IMR-90 (cell line): Measurements from ENCODE around the gene ATPAF2. TPM values are rescaled to one million over a fixed set of nuclear protein-coding genes. Genes with fewer than 3 reads are reported as not detected.

Source experiments
- ATAC-seq: fragments of 200-7000 bp; cut with Tn5 transposase; 2 replicates; pipeline ENCODE4 v1.9.1; 2020; ENCODE audit warnings: low read depth, mild to moderate bottlenecking, moderate library complexity
- BruUV-seq: library from RNA; stranded (reverse); fragments of 400-500 nt; replicated peaks from 2 replicates; lab custom pipeline; 2021; lab: Mats Ljungman, UMichigan
- CTCF ChIA-PET: fragments of 300-600 bp; formaldehyde crosslinking; extraction: SDS; loops from one replicate; lab custom pipeline; 2021; ENCODE audit warnings: antibody characterized with exemption; lab: Yijun Ruan, JAX
- POLR2A ChIA-PET: fragments of 300-600 bp; sonication (Branson Sonifier 250); formaldehyde crosslinking; loops from one replicate; lab custom pipeline; 2022; ENCODE audit warnings: antibody characterized with exemption; ENCODE audit not compliant: unreplicated experiment; lab: Charles Lee
- DNase-seq: peaks from one replicate; pipeline ENCODE4 v3.0.0; 2013
- H2AFZ ChIP-seq: replicated peaks from 2 replicates; pipeline ENCODE3; 2013; ENCODE audit warnings: low read length, mild to moderate bottlenecking; ENCODE audit not compliant: poor library complexity
- H2AK5ac ChIP-seq: 2 replicates; pipeline ENCODE4 v1.6.1; 2013; ENCODE audit warnings: low read depth, low read length, inconsistent platforms
- H2AK9ac ChIP-seq: replicated peaks from 2 replicates; pipeline ENCODE3; 2013; ENCODE audit warnings: mild to moderate bottlenecking, low read depth, low read length, moderate library complexity; ENCODE audit not compliant: poor library complexity
- H2BK120ac ChIP-seq: 2 replicates; pipeline ENCODE4 v1.6.1; 2013; ENCODE audit warnings: low read depth, low read length, inconsistent platforms
- H2BK15ac ChIP-seq: 3 replicates; pipeline ENCODE4 v1.6.1; 2013; ENCODE audit warnings: low read depth, low read length, inconsistent platforms
- H2BK20ac ChIP-seq: 2 replicates; pipeline ENCODE4 v1.6.1; 2013; ENCODE audit warnings: low read depth, mild to moderate bottlenecking, inconsistent platforms, low read length, moderate library complexity
- H2BK5ac ChIP-seq: 2 replicates; pipeline ENCODE4 v1.6.1; 2013; ENCODE audit warnings: mild to moderate bottlenecking, low read depth, low read length, inconsistent platforms; ENCODE audit not compliant: poor library complexity, severe bottlenecking
- H3K14ac ChIP-seq: replicated peaks from 2 replicates; pipeline ENCODE4 v1.6.1; 2013; ENCODE audit warnings: low read depth, low read length, inconsistent platforms
- H3K18ac ChIP-seq: 2 replicates; pipeline ENCODE4 v1.6.1; 2013; ENCODE audit warnings: low read depth, low read length, control low read depth
- H3K23ac ChIP-seq: 2 replicates; pipeline ENCODE4 v1.6.1; 2013; ENCODE audit warnings: low read depth, low read length, inconsistent platforms
- H3K27ac ChIP-seq: 2 replicates; pipeline ENCODE4 v1.5.1; 2013; ENCODE audit warnings: mild to moderate bottlenecking, control low read depth, low read length; ENCODE audit not compliant: insufficient read depth
- H3K27me3 ChIP-seq: 2 replicates; pipeline ENCODE4 v1.6.1; 2013; ENCODE audit warnings: low read length; ENCODE audit not compliant: control insufficient read depth, insufficient read depth
- H3K36me3 ChIP-seq: 2 replicates; pipeline ENCODE4 v1.6.1; 2013; ENCODE audit warnings: low read length, mixed read lengths; ENCODE audit not compliant: control insufficient read depth, insufficient read depth
- H3K4ac ChIP-seq: 2 replicates; pipeline ENCODE4 v1.6.1; 2013; ENCODE audit warnings: low read depth, low read length, inconsistent platforms
- H3K4me1 ChIP-seq: 2 replicates; pipeline ENCODE4 v1.6.1; 2013; ENCODE audit warnings: low read length, mixed read lengths; ENCODE audit not compliant: control insufficient read depth, insufficient read depth
- H3K4me2 ChIP-seq: 2 replicates; pipeline ENCODE4 v1.6.1; 2013; ENCODE audit warnings: low read depth, mild to moderate bottlenecking, control low read depth, low read length, moderate library complexity
- H3K4me3 ChIP-seq: 2 replicates; pipeline ENCODE4 v1.5.1; 2013; ENCODE audit warnings: low read depth, mild to moderate bottlenecking, control low read depth, low read length, moderate library complexity; ENCODE audit not compliant: insufficient read depth
- H3K56ac ChIP-seq: 2 replicates; pipeline ENCODE4 v1.6.1; 2013; ENCODE audit warnings: low read length, inconsistent platforms; ENCODE audit not compliant: insufficient read depth; ENCODE audit errors: extremely low read depth
- H3K79me1 ChIP-seq, 2 experiments: 2 replicates each; pipeline ENCODE4 v1.6.1; 2013; ENCODE audit warnings: low read length in 2 of 2, inconsistent platforms in 1 of 2, low read depth in 1 of 2
- H3K9ac ChIP-seq: 2 replicates; pipeline ENCODE4 v1.6.1; 2013; ENCODE audit warnings: low read depth, low read length, control low read depth
- H3K9me1 ChIP-seq: 2 replicates; pipeline ENCODE4 v1.6.1; 2013; ENCODE audit warnings: low read length, inconsistent platforms; ENCODE audit not compliant: insufficient read depth
- H3K9me3 ChIP-seq: 2 replicates; pipeline ENCODE4 v1.6.1; 2013; ENCODE audit warnings: low read length; ENCODE audit not compliant: control insufficient read depth, insufficient read depth
- H4K20me1 ChIP-seq: 2 replicates; pipeline ENCODE4 v1.6.1; 2013; ENCODE audit warnings: low read length, inconsistent platforms; ENCODE audit not compliant: insufficient read depth
- H4K5ac ChIP-seq: 2 replicates; pipeline ENCODE4 v1.6.1; 2013; ENCODE audit warnings: mild to moderate bottlenecking, low read depth, low read length, control low read depth
- H4K8ac ChIP-seq, 2 experiments: 2 replicates each; pipeline ENCODE4 v1.6.1; 2013; ENCODE audit warnings: low read depth in 2 of 2, low read length in 2 of 2, control low read depth in 1 of 2, inconsistent platforms in 1 of 2
- H4K91ac ChIP-seq: 2 replicates; pipeline ENCODE4 v1.6.1; 2013; ENCODE audit warnings: low read depth, low read length, inconsistent platforms; ENCODE audit not compliant: insufficient read depth
- BHLHE40 ChIP-seq: fragments of 150-350 bp; IDR thresholded peaks from 2 replicates; pipeline ENCODE4 v1.6.1; 2016; ENCODE audit warnings: mild to moderate bottlenecking, low read depth, low read length
- CTCF ChIP-seq: conservative IDR thresholded peaks from 2 replicates; pipeline ENCODE4 v1.5.1; 2012; ENCODE audit warnings: mild to moderate bottlenecking, low read depth, low read length, improper control_type of control experiment
- MAZ ChIP-seq: IDR thresholded peaks from 2 replicates; pipeline ENCODE4 v1.6.1; 2012; ENCODE audit warnings: low read depth, mild to moderate bottlenecking, low read length, improper control_type of control experiment, moderate library complexity, borderline replicate concordance
- MXI1 ChIP-seq: IDR thresholded peaks from 2 replicates; pipeline ENCODE4 v1.6.1; 2012; ENCODE audit warnings: low read depth, mild to moderate bottlenecking, low read length, moderate library complexity, borderline replicate concordance
- NFE2L2 ChIP-seq: fragments of 150-350 bp; IDR thresholded peaks from 2 replicates; pipeline ENCODE4 v1.6.1; 2016; ENCODE audit warnings: low read depth, mild to moderate bottlenecking, low read length
- RAD21 ChIP-seq: IDR thresholded peaks from 2 replicates; pipeline ENCODE4 v1.6.1; 2012; ENCODE audit warnings: low read length, improper control_type of control experiment
- RCOR1 ChIP-seq: IDR thresholded peaks from 2 replicates; pipeline ENCODE4 v1.6.1; 2012; ENCODE audit warnings: mild to moderate bottlenecking, low read length, improper control_type of control experiment; ENCODE audit not compliant: insufficient replicate concordance
- USF2 ChIP-seq: fragments of 150-350 bp; IDR thresholded peaks from 2 replicates; pipeline ENCODE4 v1.6.1; 2017; ENCODE audit warnings: mild to moderate bottlenecking, antibody characterized with exemption, low read length, low read depth
- WGBS, 2 experiments: methylation state at CpG; one replicate each; pipeline versions ENCODE4 v1.1.5 to v1.1.7; 2013; ENCODE audit warnings: missing lambda C conversion rate in 2 of 2; ENCODE audit not compliant: insufficient read length in 1 of 2; ENCODE audit errors: extremely low coverage in 2 of 2; 5-methylcytosine and 5-hydroxymethylcytosine counted together
- dilution Hi-C: fragments of 300-500 bp; cut with HindIII; formaldehyde crosslinking; loops from one replicate; pipeline ENCODE4 v1.14.3; 2018; ENCODE audit warnings: low sequenced_read_pairs; ENCODE audit not compliant: unreplicated experiment
- in situ Hi-C: fragments of 300-500 bp; cut with MboI; formaldehyde crosslinking; loops from 3 replicates; pipeline ENCODE4 v1.14.3; 2019; ENCODE audit warnings: low sequenced_read_pairs, inconsistent platforms, mixed read lengths
- intact Hi-C: fragments of 100-400 bp; cut with micrococcal nuclease; formaldehyde crosslinking; loops from 2 replicates; pipeline ENCODE4 v1.10.0; 2022
- polyA plus RNA-seq, 3 experiments: library from polyadenylated mRNA; depleted of rRNA; stranded (reverse); fragments of >200 nt; gene quantifications; 2 replicates each; pipeline ENCODE4 v1.2.3, GENCODE V29; 2012; ENCODE audit warnings: low replicate concordance in 1 of 3
- total RNA-seq: library from RNA; depleted of rRNA; stranded (reverse); fragments of >200 nt; gene quantifications from 2 replicates; pipeline ENCODE4 v1.2.3, GENCODE V29; 2012

Gene ATPAF2
- total and polyA plus RNA-seq, 2 of the 4 experiments (the other 2 are of a cell fraction), result 19.5 to 27.6 TPM

GRCh38 chr17:18059283-18059682, 20.3 kb upstream of the ATPAF2 start:
- Histone ChIP-seq H4K20me1 (no peaks in the 10 kb centered on the region), H3K79me1 (no peaks in the 10 kb centered on the region; a peak in 1 of 4 replicates), H2BK5ac (no peak overlapping the region), H2AK5ac (no peak overlapping the region), H3K56ac (no peak overlapping the region), H3K27ac (no peak overlapping the region), H3K9me1 (no peaks in the 10 kb centered on the region), H3K18ac (no peak overlapping the region), H3K4me1 (no peaks in the 10 kb centered on the region), H3K23ac (no peak overlapping the region), H2BK20ac (no peak overlapping the region), H3K27me3 (no peaks in the 10 kb centered on the region), H3K4me2 (no peak overlapping the region), H2AK9ac (peak overlapping the region; percentile 45), H4K8ac (no peak overlapping the region), H3K14ac (no peak overlapping the region), H3K9ac (no peak overlapping the region), H4K5ac (no peak overlapping the region), H3K4me3 (no peak overlapping the region), H2AFZ (no peak overlapping the region), H3K36me3 (peaks cover 30% of the 10 kb centered on the region), H2BK120ac (no peak overlapping the region), H2BK15ac (no peak overlapping the region), H3K9me3 (no peaks in the 10 kb centered on the region), H4K91ac (no peak overlapping the region), H3K4ac (no peak overlapping the region)
- CTCF ChIA-PET, result interaction anchor here (0.5 kb wide), 1 partner anchor 9 kb away, joined by 4 read pairs; no protein-coding TSS in a partner anchor
- TF ChIP-seq MAZ (no peak), MXI1 (no peak), RAD21 (no peak), BHLHE40 (no peak), CTCF (no peak), USF2 (no peak), NFE2L2 (no peak), RCOR1 (no peak)
- WGBS, 2 experiments, result 51% methylated on average over 2 of the region's 5 CpGs; no CpG with 5 or more reads in 1 of the 2 experiments
- ATAC-seq (no peak), DNase-seq (no peak)
- POLR2A ChIA-PET, result no interaction called here
- in situ Hi-C loops (no loop called here), intact Hi-C loops (no loop called here), dilution Hi-C loops (no loop called here)
- BruUV-seq, result no TSS peak
